SU-DHL-6 (cell line): ENCODE measurements around the gene CRYGN.

ENCODE experiments used
- H2AFZ ChIP-seq: fragments of 200-600 bp; sonication (generic); 2 replicates; pipeline ENCODE4 v1.6.1; 2014; ENCODE audit warnings: low read depth, mild to moderate bottlenecking, moderate library complexity, mixed read lengths, antibody characterized with exemption, low read length; ENCODE audit not compliant: severe bottlenecking
- H3F3A ChIP-seq: fragments of 200-600 bp; shearing (Covaris generic); 2 replicates; pipeline ENCODE4 v1.6.0; 2016; ENCODE audit warnings: antibody characterized with exemption, mild to moderate bottlenecking; ENCODE audit not compliant: insufficient read depth
- H3K27ac ChIP-seq: fragments of 200-600 bp; sonication (generic); 2 replicates; pipeline ENCODE4 v1.5.1; 2016; ENCODE audit warnings: low read depth, mild to moderate bottlenecking, low read length, moderate library complexity, mixed read lengths
- H3K27me3 ChIP-seq: fragments of 200-600 bp; sonication (generic), shearing (Covaris generic); 2 replicates; pipeline ENCODE4 v1.6.0; 2014; ENCODE audit warnings: mild to moderate bottlenecking, low read length
- H3K36me3 ChIP-seq: fragments of 200-600 bp; sonication (generic); 2 replicates; pipeline ENCODE4 v1.6.1; 2014; ENCODE audit warnings: mild to moderate bottlenecking, low read length, mixed read lengths
- H3K4me2 ChIP-seq: fragments of 300-600, 200-600 bp; shearing (Covaris generic), sonication (generic); 2 replicates; pipeline ENCODE4 v1.6.0; 2014; ENCODE audit warnings: low read length, low read depth, mild to moderate bottlenecking; ENCODE audit not compliant: poor library complexity, severe bottlenecking
- H3K4me3 ChIP-seq: fragments of 200-600 bp; sonication (generic); 2 replicates; pipeline ENCODE4 v1.5.1; 2014; ENCODE audit warnings: antibody characterized with exemption, low read length, mild to moderate bottlenecking, mixed read lengths; ENCODE audit not compliant: insufficient read depth, poor library complexity, severe bottlenecking
- H3K79me2 ChIP-seq: fragments of 200-600 bp; sonication (generic); 2 replicates; pipeline ENCODE4 v1.6.1; 2014; ENCODE audit warnings: mild to moderate bottlenecking, low read length, moderate library complexity; ENCODE audit not compliant: insufficient read depth
- H3K9ac ChIP-seq: fragments of 200-600 bp; sonication (generic); 2 replicates; pipeline ENCODE4 v1.7.0; 2014; ENCODE audit warnings: mild to moderate bottlenecking, low read length
- H3K9me2 ChIP-seq: fragments of 200-600 bp; sonication (generic); replicated peaks from 2 replicates; pipeline ENCODE4 v1.6.1; 2014; ENCODE audit warnings: low read length; ENCODE audit not compliant: insufficient read depth
- H3K9me3 ChIP-seq: fragments of 200-600 bp; sonication (generic); 2 replicates; pipeline ENCODE4 v1.6.1; 2014; ENCODE audit warnings: low read length, mixed read lengths; ENCODE audit not compliant: insufficient read depth
- H4K20me1 ChIP-seq: fragments of 200-600 bp; sonication (generic); 2 replicates; pipeline ENCODE4 v1.6.1; 2014; ENCODE audit warnings: low read depth, mild to moderate bottlenecking, antibody characterized with exemption, low read length, moderate library complexity, mixed read lengths
- EZH2phosphoT487 ChIP-seq: fragments of 200-600 bp; sonication (generic), shearing (Covaris generic); conservative IDR thresholded peaks from 2 replicates; pipeline ENCODE4 v1.6.1; 2018; ENCODE audit warnings: mild to moderate bottlenecking, antibody characterized with exemption, low read length, moderate library complexity, mixed read lengths
- TF ChIP-seq, protein P1 (sequence below): fragments of 200-600 bp; sonication (generic); IDR thresholded peaks from one replicate; pipeline ENCODE4 v1.5.1; 2017; ENCODE audit warnings: antibody characterized with exemption, mild to moderate bottlenecking, low read length, moderate library complexity; ENCODE audit not compliant: insufficient read depth, poor library complexity, severe bottlenecking

CRYGN gene

DNA sequence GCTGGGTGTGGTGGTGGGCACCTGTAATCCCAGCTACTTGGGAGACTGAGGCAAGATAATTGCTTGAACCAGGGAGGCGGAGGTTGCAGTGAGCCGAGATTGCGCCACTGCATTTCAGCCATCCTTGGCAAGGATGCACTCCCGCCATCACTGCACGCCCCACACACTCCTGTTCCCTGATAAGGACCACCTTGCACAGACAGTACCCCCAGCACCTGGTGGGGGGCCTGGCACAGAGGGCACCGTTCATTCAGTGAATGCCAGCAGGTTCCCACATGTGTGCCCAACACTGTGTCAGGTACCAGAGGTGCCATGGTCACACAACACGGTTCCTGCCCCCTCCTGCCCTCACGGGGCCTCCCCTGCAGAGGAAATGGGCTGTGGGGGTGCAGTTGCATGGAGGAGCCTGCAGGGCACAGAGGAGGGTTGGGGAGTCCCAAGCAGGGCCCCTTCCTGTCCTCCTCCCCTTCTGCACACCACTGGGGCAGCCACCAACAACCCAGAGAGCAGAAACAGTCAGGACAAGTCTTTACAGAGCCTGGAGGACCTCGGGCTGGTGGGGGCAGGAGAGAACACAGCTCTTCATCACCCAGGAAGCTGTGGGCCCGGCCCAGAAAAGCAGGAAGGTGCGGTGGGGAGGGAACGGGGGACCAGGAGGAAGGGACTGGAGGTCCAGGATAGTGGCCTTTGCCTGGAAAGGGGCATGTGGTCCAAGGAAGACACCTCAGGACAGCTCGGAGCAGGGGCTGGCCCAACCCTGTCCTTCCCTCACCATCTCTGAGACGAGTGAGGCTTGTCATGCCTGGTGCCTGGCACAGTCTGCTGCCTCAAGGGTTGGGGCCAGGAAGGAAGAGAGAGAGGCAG, 7.1 kb downstream of the CRYGN start:
- TF ChIP-seq, protein P1, sequence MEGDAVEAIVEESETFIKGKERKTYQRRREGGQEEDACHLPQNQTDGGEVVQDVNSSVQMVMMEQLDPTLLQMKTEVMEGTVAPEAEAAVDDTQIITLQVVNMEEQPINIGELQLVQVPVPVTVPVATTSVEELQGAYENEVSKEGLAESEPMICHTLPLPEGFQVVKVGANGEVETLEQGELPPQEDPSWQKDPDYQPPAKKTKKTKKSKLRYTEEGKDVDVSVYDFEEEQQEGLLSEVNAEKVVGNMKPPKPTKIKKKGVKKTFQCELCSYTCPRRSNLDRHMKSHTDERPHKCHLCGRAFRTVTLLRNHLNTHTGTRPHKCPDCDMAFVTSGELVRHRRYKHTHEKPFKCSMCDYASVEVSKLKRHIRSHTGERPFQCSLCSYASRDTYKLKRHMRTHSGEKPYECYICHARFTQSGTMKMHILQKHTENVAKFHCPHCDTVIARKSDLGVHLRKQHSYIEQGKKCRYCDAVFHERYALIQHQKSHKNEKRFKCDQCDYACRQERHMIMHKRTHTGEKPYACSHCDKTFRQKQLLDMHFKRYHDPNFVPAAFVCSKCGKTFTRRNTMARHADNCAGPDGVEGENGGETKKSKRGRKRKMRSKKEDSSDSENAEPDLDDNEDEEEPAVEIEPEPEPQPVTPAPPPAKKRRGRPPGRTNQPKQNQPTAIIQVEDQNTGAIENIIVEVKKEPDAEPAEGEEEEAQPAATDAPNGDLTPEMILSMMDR: no peak
- TF ChIP-seq EZH2phosphoT487: no peak
- Histone ChIP-seq H3K9ac (no peak overlapping the region), H3K9me3 (no peaks in the 10 kb centered on the region), H3K4me3 (no peak overlapping the region), H3F3A (no peaks in the 10 kb centered on the region), H3K9me2 (no peaks in the 10 kb centered on the region), H2AFZ (no peak overlapping the region), H3K36me3 (no peaks in the 10 kb centered on the region), H4K20me1 (no peaks in the 10 kb centered on the region), H3K79me2 (no peaks in the 10 kb centered on the region), H3K4me2 (no peak overlapping the region), H3K27ac (no peak overlapping the region), H3K27me3 (no peaks in the 10 kb centered on the region)

DNA sequence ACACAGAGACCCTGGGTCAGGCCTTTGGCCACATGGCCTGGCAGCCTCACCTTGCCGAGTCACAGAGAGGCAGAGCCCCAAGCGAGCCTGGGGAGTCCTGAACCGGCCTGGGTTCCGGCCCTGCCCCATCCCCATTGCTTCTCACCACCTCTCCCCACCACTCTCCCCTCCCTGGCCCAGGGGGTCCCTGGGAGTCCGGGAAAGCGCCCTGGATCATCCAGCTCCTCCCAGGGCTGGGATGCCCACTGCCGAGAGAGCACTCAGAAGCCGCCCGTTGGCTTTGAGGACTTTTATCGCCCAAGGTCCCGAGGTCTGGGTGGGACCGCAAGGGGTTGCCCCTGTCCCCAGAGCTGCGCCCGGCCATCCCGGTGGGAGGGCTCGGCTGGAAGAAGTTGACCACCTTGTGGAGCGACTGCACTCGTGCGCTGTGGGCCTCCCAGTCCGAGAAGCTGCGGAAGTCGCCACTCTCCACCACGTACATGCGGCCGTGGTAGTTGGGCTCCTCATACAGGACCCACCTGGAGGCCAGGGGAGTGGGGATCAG, 8.1 kb downstream of the CRYGN start:
- Histone ChIP-seq H3K9me3 (no peaks in the 10 kb centered on the region), H3K79me2 (no peaks in the 10 kb centered on the region), H3K9ac (no peak overlapping the region), H3K4me3 (no peak overlapping the region), H4K20me1 (no peaks in the 10 kb centered on the region), H3K9me2 (no peaks in the 10 kb centered on the region), H2AFZ (no peak overlapping the region), H3K4me2 (no peak overlapping the region), H3K27me3 (no peaks in the 10 kb centered on the region), H3F3A (no peaks in the 10 kb centered on the region), H3K36me3 (no peaks in the 10 kb centered on the region), H3K27ac (no peak overlapping the region)
- TF ChIP-seq, protein P1: no peak
- no peak for TF ChIP-seq EZH2phosphoT487

DNA sequence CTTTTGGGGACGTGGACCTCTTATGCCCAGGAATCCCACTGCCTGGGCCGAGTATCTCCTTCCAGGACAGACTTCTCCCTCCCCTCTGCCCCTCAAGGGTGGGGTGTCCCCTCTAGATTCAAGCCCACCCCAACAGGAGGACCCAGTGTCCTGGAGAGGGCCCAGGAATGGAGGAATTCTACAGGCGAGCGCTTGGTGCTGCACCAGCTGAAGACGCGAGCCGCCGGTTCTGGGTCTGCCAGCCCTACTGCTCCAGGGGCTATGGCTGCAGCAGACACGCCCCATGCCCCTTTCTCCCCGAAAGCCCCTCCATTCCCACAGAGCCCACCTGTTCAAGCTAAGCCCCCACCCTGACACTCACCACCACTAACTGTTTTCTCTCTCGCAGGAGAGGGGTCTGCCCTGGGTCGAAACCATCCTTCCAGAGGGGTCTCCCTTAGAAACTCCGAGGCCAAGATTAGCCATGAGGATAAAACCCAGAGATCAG, 8.6 kb downstream of the CRYGN start:
- no peak for TF ChIP-seq EZH2phosphoT487
- TF ChIP-seq, protein P1: no peak
- no peak overlapping the region for H3K4me2 ChIP-seq
- no peaks in the 10 kb centered on the region for H3K27me3 ChIP-seq
- H3K4me3 ChIP-seq: no peak overlapping the region
- no peaks in the 10 kb centered on the region for H3K9me2 ChIP-seq
- no peak overlapping the region for H3K9ac ChIP-seq
- H3K9me3 ChIP-seq: no peaks in the 10 kb centered on the region
- H3K79me2 ChIP-seq: no peaks in the 10 kb centered on the region
- H3K36me3 ChIP-seq: no peaks in the 10 kb centered on the region
- H3F3A ChIP-seq: no peaks in the 10 kb centered on the region
- no peak overlapping the region for H3K27ac ChIP-seq
- no peak overlapping the region for H2AFZ ChIP-seq
- H4K20me1 ChIP-seq: no peaks in the 10 kb centered on the region
